PC-9 (cell line): ENCODE results near the gene HPCAL1. TPM values are rescaled to one million over a fixed set of nuclear protein-coding genes. Genes with fewer than 3 reads are reported as not detected.

ENCODE experiments used
- BruUV-seq: library from RNA; stranded (reverse); fragments of 400-500 nt; replicated peaks from 2 replicates; lab custom pipeline; 2021; lab: Mats Ljungman, UMichigan
- CTCF ChIA-PET: fragments of 300-600 bp; sonication (Branson Sonifier 250); formaldehyde crosslinking; loops from one replicate; lab custom pipeline; 2022; ENCODE audit warnings: antibody characterized with exemption; lab: Charles Lee
- POLR2A ChIA-PET: fragments of 300-600 bp; sonication (Branson Sonifier 250); formaldehyde crosslinking; loops from one replicate; lab custom pipeline; 2022; ENCODE audit warnings: antibody characterized with exemption; ENCODE audit not compliant: unreplicated experiment; lab: Charles Lee
- DNase-seq, 2 experiments: peaks; one replicate each; pipeline versions ENCODE4 v3.0.0 to v3.0.0-alpha.2; 2015 to 2022; ENCODE audit warnings: mixed read lengths in 1 of 2
- H2AFZ ChIP-seq: fragments of 200-600 bp; sonication (generic); 2 replicates; pipeline ENCODE4 v1.8.1; 2017; ENCODE audit warnings: antibody characterized with exemption
- H3F3A ChIP-seq: fragments of 200-600 bp; sonication (generic); 2 replicates; pipeline ENCODE4 v1.8.1; 2017; ENCODE audit warnings: antibody characterized with exemption, mild to moderate bottlenecking, low read depth; ENCODE audit not compliant: insufficient read depth
- H3K27ac ChIP-seq: fragments of 200-600 bp; sonication (generic); 2 replicates; pipeline ENCODE4 v1.6.1; 2016; ENCODE audit warnings: mixed run types
- H3K27me3 ChIP-seq: fragments of 200-600 bp; sonication (generic); 2 replicates; pipeline ENCODE4 v1.6.1; 2016; ENCODE audit warnings: low read depth, mixed run types; ENCODE audit not compliant: insufficient read depth
- H3K36me3 ChIP-seq: fragments of 200-600 bp; sonication (generic); 2 replicates; pipeline ENCODE4 v1.6.1; 2016; ENCODE audit warnings: low read depth, mixed run types
- H3K4me1 ChIP-seq: fragments of 200-600 bp; sonication (generic); replicated peaks from 2 replicates; pipeline ENCODE4 v1.6.1; 2016; ENCODE audit warnings: mixed run types; ENCODE audit not compliant: insufficient read depth
- H3K4me2 ChIP-seq: fragments of 200-600 bp; sonication (generic); 2 replicates; pipeline ENCODE4 v1.6.1; 2017; ENCODE audit warnings: mixed run types
- H3K4me3 ChIP-seq: fragments of 200-600 bp; sonication (generic); 2 replicates; pipeline ENCODE4 v1.6.1; 2016; ENCODE audit warnings: mixed run types
- H3K79me2 ChIP-seq: fragments of 200-600 bp; sonication (generic); 2 replicates; pipeline ENCODE4 v1.6.1; 2017; ENCODE audit warnings: low read depth, mixed run types
- H3K9me2 ChIP-seq: fragments of 200-600 bp; sonication (generic); 2 replicates; pipeline ENCODE4 v1.8.1; 2017; ENCODE audit warnings: mild to moderate bottlenecking; ENCODE audit not compliant: insufficient read depth
- H3K9me3 ChIP-seq: fragments of 200-600 bp; sonication (generic); 2 replicates; pipeline ENCODE4 v1.8.1; 2016; ENCODE audit warnings: low read depth; ENCODE audit not compliant: insufficient read depth
- H4K20me1 ChIP-seq: fragments of 200-600 bp; sonication (generic); 2 replicates; pipeline ENCODE4 v1.8.1; 2017; ENCODE audit not compliant: insufficient read depth
- EZH2 ChIP-seq: fragments of 200-600 bp; sonication (generic); IDR thresholded peaks from 2 replicates; pipeline ENCODE4 v1.8.0; 2017; ENCODE audit warnings: antibody characterized with exemption, low read depth
- intact Hi-C: fragments of 100-400 bp; cut with micrococcal nuclease; formaldehyde crosslinking; loops from one replicate; pipeline ENCODE4 v1.10.0; 2022; ENCODE audit not compliant: unreplicated experiment
- total RNA-seq: library from RNA; stranded (reverse); gene quantifications from 2 replicates; pipeline ENCODE4 v1.2.3, GENCODE V29; 2021
- TF ChIP-seq, protein P1 (sequence below): fragments of 200-600 bp; sonication (generic); conservative IDR thresholded peaks from 2 replicates; pipeline ENCODE4 v1.6.1; 2017; ENCODE audit warnings: mixed run types, antibody characterized with exemption, mild to moderate bottlenecking, moderate library complexity

The HPCAL1 gene
- total RNA-seq, 1 experiment from 2014 or later, result 105 TPM

- Histone ChIP-seq H3F3A (peaks cover 38% of the 10 kb centered on the region), H4K20me1 (peaks cover 85% of the 10 kb centered on the region), H3K27me3 (no peaks in the 10 kb centered on the region), H3K9me3 (peaks cover 8% of the 10 kb centered on the region; the same call in 1 of the 2 replicates), H3K9me2 (no peaks in the 10 kb centered on the region), H3K27ac (no peak overlapping the region), H3K36me3 (peaks cover 21% of the 10 kb centered on the region), H3K4me3 (no peak overlapping the region), H3K79me2 (peaks cover 100% of the 10 kb centered on the region), H3K4me2 (no peak overlapping the region), H2AFZ (no peak overlapping the region), H3K4me1 (peaks cover 13% of the 10 kb centered on the region; the same call in 1 of the 2 replicates)
- CTCF ChIA-PET, result no interaction called here
- POLR2A ChIA-PET, result no interaction called here
- intact Hi-C loops, result no loop called here
- no peak for DNase-seq
- no TSS peak for BruUV-seq
- no peak for TF ChIP-seq EZH2
- TF ChIP-seq, protein P1, sequence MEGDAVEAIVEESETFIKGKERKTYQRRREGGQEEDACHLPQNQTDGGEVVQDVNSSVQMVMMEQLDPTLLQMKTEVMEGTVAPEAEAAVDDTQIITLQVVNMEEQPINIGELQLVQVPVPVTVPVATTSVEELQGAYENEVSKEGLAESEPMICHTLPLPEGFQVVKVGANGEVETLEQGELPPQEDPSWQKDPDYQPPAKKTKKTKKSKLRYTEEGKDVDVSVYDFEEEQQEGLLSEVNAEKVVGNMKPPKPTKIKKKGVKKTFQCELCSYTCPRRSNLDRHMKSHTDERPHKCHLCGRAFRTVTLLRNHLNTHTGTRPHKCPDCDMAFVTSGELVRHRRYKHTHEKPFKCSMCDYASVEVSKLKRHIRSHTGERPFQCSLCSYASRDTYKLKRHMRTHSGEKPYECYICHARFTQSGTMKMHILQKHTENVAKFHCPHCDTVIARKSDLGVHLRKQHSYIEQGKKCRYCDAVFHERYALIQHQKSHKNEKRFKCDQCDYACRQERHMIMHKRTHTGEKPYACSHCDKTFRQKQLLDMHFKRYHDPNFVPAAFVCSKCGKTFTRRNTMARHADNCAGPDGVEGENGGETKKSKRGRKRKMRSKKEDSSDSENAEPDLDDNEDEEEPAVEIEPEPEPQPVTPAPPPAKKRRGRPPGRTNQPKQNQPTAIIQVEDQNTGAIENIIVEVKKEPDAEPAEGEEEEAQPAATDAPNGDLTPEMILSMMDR, result no peak
Observed at GRCh38 chr2:10338270-10339188, 35.8 kb downstream of the HPCAL1 start.

- ChIA-PET POLR2A (no interaction called here), CTCF (interaction anchor here (0.6 kb wide), 1 partner anchor 115 kb away, joined by 5 read pairs; no protein-coding TSS in a partner anchor)
- no peak for DNase-seq
- Histone ChIP-seq H3K9me3 (peaks cover 3% of the 10 kb centered on the region; the same call in 1 of the 2 replicates), H2AFZ (no peak overlapping the region), H4K20me1 (peaks cover 98% of the 10 kb centered on the region), H3K4me2 (no peak overlapping the region), H3K27ac (no peak overlapping the region), H3K4me1 (peaks cover 13% of the 10 kb centered on the region; the same call in 1 of the 2 replicates), H3K4me3 (no peak overlapping the region), H3F3A (peaks cover 37% of the 10 kb centered on the region), H3K36me3 (peaks cover 16% of the 10 kb centered on the region), H3K9me2 (no peaks in the 10 kb centered on the region), H3K27me3 (no peaks in the 10 kb centered on the region), H3K79me2 (peaks cover 100% of the 10 kb centered on the region)
- intact Hi-C loops, result no loop called here
- no TSS peak for BruUV-seq
- TF ChIP-seq EZH2, result no peak
- TF ChIP-seq, protein P1, result no peak
Observed at GRCh38 chr2:10339647-10340592, 37.2 kb downstream of the HPCAL1 start.

- Histone ChIP-seq H4K20me1 (peaks cover 97% of the 10 kb centered on the region), H3K27me3 (no peaks in the 10 kb centered on the region), H3K9me2 (no peaks in the 10 kb centered on the region), H3K4me3 (no peak overlapping the region), H3F3A (peaks cover 39% of the 10 kb centered on the region), H3K27ac (no peak overlapping the region), H2AFZ (no peak overlapping the region), H3K9me3 (no peaks in the 10 kb centered on the region), H3K4me1 (peaks cover 13% of the 10 kb centered on the region; the same call in 1 of the 2 replicates), H3K4me2 (no peak overlapping the region), H3K36me3 (0 out of 2 replicates have a peak, but pooled peaks cover 11% of the 10 kb centered on the region), H3K79me2 (peaks cover 100% of the 10 kb centered on the region)
- CTCF ChIA-PET, result interaction anchor here (0.6 kb wide), 1 partner anchor 116 kb away, joined by 5 read pairs; no protein-coding TSS in a partner anchor
- no peak for DNase-seq
- intact Hi-C loops, result no loop called here
- no TSS peak for BruUV-seq
- TF ChIP-seq EZH2, result no peak
- TF ChIP-seq, protein P1, result no peak
- POLR2A ChIA-PET, result no interaction called here
Observed at GRCh38 chr2:10340593-10340975, 37.9 kb downstream of the HPCAL1 start.
